ENCODE measurements around the gene ABHD12.
"Not testable (repeated sequence)": the region's sequence is repeated elsewhere in the genome, so short reads cannot be mapped to it uniquely, and the experiment has no call there.

The ABHD12 gene

GRCh38 chr20:25274481-25274880, 116.2 kb downstream of the ABHD12 start:
- Mint-ChIP-seq H3K36me3 (ENCODE audit: low read depth) (peaks cover 94% of the 10 kb centered on the region), H3K4me3 (no peak overlapping the region), H3K27me3 (no peaks in the 10 kb centered on the region), H3K9me3 (no peaks in the 10 kb centered on the region), H3K4me1 (ENCODE audit: low read depth) (no peaks in the 10 kb centered on the region), H3K27ac (no peak overlapping the region)
- no peak for DNase-seq

- no peak for DNase-seq
- Mint-ChIP-seq H3K4me1 (ENCODE audit: low read depth) (no peaks in the 10 kb centered on the region), H3K27ac (no peak overlapping the region), H3K36me3 (ENCODE audit: low read depth) (peaks cover 94% of the 10 kb centered on the region), H3K9me3 (no peaks in the 10 kb centered on the region), H3K4me3 (no peak overlapping the region), H3K27me3 (no peaks in the 10 kb centered on the region)
Measured at GRCh38 chr20:25273541-25274358, 116.9 kb downstream of the ABHD12 start.

- Mint-ChIP-seq H3K4me1 (ENCODE audit: low read depth) (no peaks in the 10 kb centered on the region), H3K9me3 (no peaks in the 10 kb centered on the region), H3K36me3 (ENCODE audit: low read depth) (peaks cover 91% of the 10 kb centered on the region), H3K4me3 (no peak overlapping the region), H3K27ac (no peak overlapping the region), H3K27me3 (no peaks in the 10 kb centered on the region)
- no peak for DNase-seq
Measured at GRCh38 chr20:25273046-25273445, 117.6 kb downstream of the ABHD12 start.

- H3K4me1 Mint-ChIP-seq (ENCODE audit: low read depth) = no peaks in the 10 kb centered on the region
- H3K4me3 Mint-ChIP-seq = no peak overlapping the region
- H3K27me3 Mint-ChIP-seq = no peaks in the 10 kb centered on the region
- no peak for DNase-seq
- no peak overlapping the region for H3K27ac Mint-ChIP-seq
- peaks cover 85% of the 10 kb centered on the region for H3K36me3 Mint-ChIP-seq (ENCODE audit: low read depth)
- H3K9me3 Mint-ChIP-seq = no peaks in the 10 kb centered on the region
Measured at GRCh38 chr20:25272223-25273000, 118.2 kb downstream of the ABHD12 start.

- Mint-ChIP-seq H3K27me3 (no peaks in the 10 kb centered on the region), H3K4me3 (no peak overlapping the region), H3K4me1 (ENCODE audit: low read depth) (peaks cover 6% of the 10 kb centered on the region), H3K36me3 (ENCODE audit: low read depth) (peaks cover 83% of the 10 kb centered on the region), H3K9me3 (no peaks in the 10 kb centered on the region), H3K27ac (no peak overlapping the region)
- no peak for DNase-seq
Measured at GRCh38 chr20:25271486-25272222, 119.0 kb downstream of the ABHD12 start.

- peaks cover 81% of the 10 kb centered on the region for H3K36me3 Mint-ChIP-seq (ENCODE audit: low read depth)
- no peaks in the 10 kb centered on the region for H3K27me3 Mint-ChIP-seq
- no peak for DNase-seq
- H3K9me3 Mint-ChIP-seq = no peaks in the 10 kb centered on the region
- H3K4me1 Mint-ChIP-seq (ENCODE audit: low read depth) = peaks cover 7% of the 10 kb centered on the region
- H3K4me3 Mint-ChIP-seq = no peak overlapping the region
- H3K27ac Mint-ChIP-seq = no peak overlapping the region
Measured at GRCh38 chr20:25270829-25271251, 119.8 kb downstream of the ABHD12 start.

GRCh38 chr20:25269833-25270170, 120.8 kb downstream of the ABHD12 start:
- no peaks in the 10 kb centered on the region for H3K27me3 Mint-ChIP-seq
- H3K27ac Mint-ChIP-seq = peak overlapping the region; percentile 53
- no peaks in the 10 kb centered on the region for H3K9me3 Mint-ChIP-seq
- H3K4me1 Mint-ChIP-seq (ENCODE audit: low read depth) = peaks cover 7% of the 10 kb centered on the region
- DNase-seq = no peak
- no peak overlapping the region for H3K4me3 Mint-ChIP-seq
- H3K36me3 Mint-ChIP-seq (ENCODE audit: low read depth) = peaks cover 74% of the 10 kb centered on the region

GRCh38 chr20:25269057-25269832, 121.4 kb downstream of the ABHD12 start:
- Mint-ChIP-seq H3K4me3 (no peak overlapping the region), H3K36me3 (ENCODE audit: low read depth) (peaks cover 73% of the 10 kb centered on the region), H3K27ac (peak overlapping the region; percentile 53), H3K4me1 (ENCODE audit: low read depth) (peaks cover 7% of the 10 kb centered on the region), H3K9me3 (no peaks in the 10 kb centered on the region), H3K27me3 (no peaks in the 10 kb centered on the region)
- no peak for DNase-seq

- not testable (repeated sequence) for H3K27me3 Mint-ChIP-seq, H3K9me3 Mint-ChIP-seq, H3K4me3 Mint-ChIP-seq
- Mint-ChIP-seq H3K4me1 (ENCODE audit: low read depth) (peaks cover 51% of the 10 kb centered on the region), H3K36me3 (ENCODE audit: low read depth) (peaks cover 53% of the 10 kb centered on the region), H3K27ac (peak overlapping the region; percentile 40)
- peak; percentile 33 for DNase-seq
Measured at GRCh38 chr20:25260770-25261437, 129.7 kb downstream of the ABHD12 start.

GRCh38 chr20:25259788-25260254, 130.8 kb downstream of the ABHD12 start:
- H3K27ac Mint-ChIP-seq = peak overlapping the region; percentile 50
- no peaks in the 10 kb centered on the region for H3K27me3 Mint-ChIP-seq
- H3K36me3 Mint-ChIP-seq (ENCODE audit: low read depth) = peaks cover 55% of the 10 kb centered on the region
- peaks cover 53% of the 10 kb centered on the region for H3K4me1 Mint-ChIP-seq (ENCODE audit: low read depth)
- H3K9me3 Mint-ChIP-seq = peaks cover 2% of the 10 kb centered on the region
- peak; percentile 34 for DNase-seq
- no peak overlapping the region for H3K4me3 Mint-ChIP-seq

- H3K9me3 Mint-ChIP-seq = peaks cover 2% of the 10 kb centered on the region
- H3K36me3 Mint-ChIP-seq (ENCODE audit: low read depth) = peaks cover 54% of the 10 kb centered on the region
- peaks cover 58% of the 10 kb centered on the region for H3K4me1 Mint-ChIP-seq (ENCODE audit: low read depth)
- no peaks in the 10 kb centered on the region for H3K27me3 Mint-ChIP-seq
- peak overlapping the region; percentile 50 for H3K27ac Mint-ChIP-seq
- DNase-seq = peak; percentile 27
- no peak overlapping the region for H3K4me3 Mint-ChIP-seq
Measured at GRCh38 chr20:25259358-25259757, 131.3 kb downstream of the ABHD12 start.

GRCh38 chr20:25258828-25259227, 131.8 kb downstream of the ABHD12 start:
- Mint-ChIP-seq H3K27ac (peak overlapping the region; percentile 74), H3K27me3 (no peaks in the 10 kb centered on the region), H3K4me3 (no peak overlapping the region), H3K36me3 (ENCODE audit: low read depth) (peaks cover 54% of the 10 kb centered on the region), H3K9me3 (peaks cover 2% of the 10 kb centered on the region), H3K4me1 (ENCODE audit: low read depth) (peaks cover 59% of the 10 kb centered on the region)
- DNase-seq = no peak

GRCh38 chr20:25258476-25258805, 132.2 kb downstream of the ABHD12 start:
- Mint-ChIP-seq H3K4me1 (ENCODE audit: low read depth) (peaks cover 62% of the 10 kb centered on the region), H3K4me3 (no peak overlapping the region)
- DNase-seq = peak; percentile 29

More at GRCh38 chr20:25258476-25258805, 132.2 kb downstream of the ABHD12 start:
- no peaks in the 10 kb centered on the region for H3K27me3 Mint-ChIP-seq
- H3K9me3 Mint-ChIP-seq = peaks cover 2% of the 10 kb centered on the region
- H3K27ac Mint-ChIP-seq = peak overlapping the region; percentile 74
- peaks cover 56% of the 10 kb centered on the region for H3K36me3 Mint-ChIP-seq (ENCODE audit: low read depth)
